ENCODE measurements around the gene RAB20. TPM values are rescaled to one million over a fixed set of nuclear protein-coding genes. Genes with fewer than 3 reads are reported as not detected.

The RAB20 gene
- total and polyA plus RNA-seq, 2 of the 8 experiments (the other 6 are each of a cell fraction or from before 2014, with no cell fraction given), result 14.8 to 27.9 TPM

DNA sequence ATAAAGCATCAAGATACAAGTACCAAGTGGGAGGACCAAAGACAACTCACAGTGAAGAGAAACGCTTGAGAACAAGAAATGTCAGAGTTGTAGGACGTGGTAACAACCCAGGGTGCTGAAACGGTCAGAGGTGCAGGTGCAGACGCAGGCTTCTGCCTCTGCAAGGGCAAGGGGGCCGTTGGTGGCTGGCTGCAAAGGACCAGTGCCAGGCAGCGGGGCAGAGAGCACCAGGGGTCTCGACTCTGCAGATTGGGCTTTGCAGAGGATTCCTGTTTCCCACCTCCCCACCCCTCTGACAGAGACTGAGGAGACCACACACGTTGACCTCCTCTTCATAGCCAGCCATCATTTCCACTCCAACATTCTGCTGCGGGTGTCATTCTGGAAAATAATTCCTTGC lies 38.3 kb downstream of the RAB20 start:
- Histone ChIP-seq H4K5ac (ENCODE audit: insufficient read length, low read depth, low read length) (no peak overlapping the region), H3K56ac (replicated peaks; ENCODE audit: insufficient read length, low read depth, low read length) (no peak overlapping the region), H3K79me2 (ENCODE audit: control insufficient read depth in 1 of 2, insufficient read depth in 2 of 2, low read length in 2 of 2) (peaks cover 0 to 8% of the 10 kb centered on the region in 2 experiments; a peak in 1 of 4 replicates), H3K4me1 (replicated peaks in 1 of 4; ENCODE audit: control insufficient read depth in 3 of 4, insufficient read depth in 4 of 4, low read length in 3 of 4) (peaks cover 2 to 16% (median 6%) of the 10 kb centered on the region in 4 experiments; a peak in 4 of 7 replicates), H3K18ac (ENCODE audit: extremely low read depth, low read length) (no peak overlapping the region), H3K36me3 (ENCODE audit: control insufficient read depth in 2 of 4, insufficient read depth in 4 of 4, low read length in 3 of 4) (no peaks in the 10 kb centered on the region), H3K27me3 (replicated peaks in 1 of 4; ENCODE audit: control insufficient read depth in 3 of 4, extremely low read depth in 1 of 4, insufficient read depth in 3 of 4, low read length in 3 of 4) (no peaks in the 10 kb centered on the region), H4K8ac (ENCODE audit: extremely low read depth, insufficient read depth, low read length) (no peak overlapping the region), H3K9me3 (ENCODE audit: insufficient read depth in 2 of 2, low read depth in 1 of 2, low read length in 1 of 2) (no peaks in the 10 kb centered on the region), H2BK120ac (replicated peaks; ENCODE audit: low read depth, low read length) (no peak overlapping the region), H2BK15ac (ENCODE audit: low read length) (no peak overlapping the region), H3K79me1 (ENCODE audit: low read depth, low read length) (peaks cover 6% of the 10 kb centered on the region; the same call in 1 of the 2 replicates), H2BK5ac (ENCODE audit: low read depth, low read length) (no peak overlapping the region), H4K91ac (replicated peaks; ENCODE audit: insufficient read length, low read length) (no peak overlapping the region), H2AFZ (ENCODE audit: low read length) (no peak overlapping the region), H3K4me2 (ENCODE audit: insufficient read depth in 1 of 2, low read depth in 2 of 2, low read length in 2 of 2) (no peak overlapping the region), H2BK20ac (ENCODE audit: low read length) (no peak overlapping the region), H2BK12ac (ENCODE audit: low read depth, low read length) (no peak overlapping the region), H3K23me2 (ENCODE audit: low read depth, low read length) (no peaks in the 10 kb centered on the region; the same call in 1 of the 2 replicates), H3K4ac (replicated peaks; ENCODE audit: insufficient read length, low read depth, low read length) (no peak overlapping the region), H3K23ac (ENCODE audit: insufficient read length) (no peak overlapping the region), H3K27ac (ENCODE audit: low read depth, low read length) (no peak overlapping the region), H3K9ac (replicated peaks in 1 of 4; ENCODE audit: extremely low read depth in 1 of 4, low read depth in 3 of 4, low read length in 3 of 4) (no peak overlapping the region), H4K20me1 (replicated peaks in 1 of 2; ENCODE audit: control insufficient read depth in 1 of 2, insufficient read depth in 2 of 2, low read length in 2 of 2) (peaks cover 1 to 2% of the 10 kb centered on the region in 2 experiments), H3K14ac (ENCODE audit: insufficient read length) (no peak overlapping the region), H3K4me3 (ENCODE audit: extremely low read depth in 1 of 4, insufficient read depth in 2 of 4, low read depth in 3 of 4, low read length in 4 of 4) (no peak overlapping the region), H2AK5ac (ENCODE audit: low read depth, low read length) (no peak overlapping the region)
- no peak for FAIRE-seq
- DNase-seq (ENCODE audit: low read depth in 1 of 2, low spot score in 2 of 2), result no peak
- no peak for TF ChIP-seq TEAD4 (IDR thresholded peaks at IDR 0.05; ENCODE audit: low read depth, low read length)
- TF ChIP-seq CHD1 (IDR thresholded peaks at IDR 0.05; ENCODE audit: low read depth, low read length), result no peak
- ChIA-PET CTCF (ENCODE audit: partially characterized antibody) (no interaction called here), POLR2A (ENCODE audit: partially characterized antibody) (no interaction called here)
- WGBS, 2 experiments (ENCODE audit: extremely low coverage in 1 of 2, insufficient coverage in 1 of 2, insufficient read length in 1 of 2, insufficient replicate concordance in 2 of 2, low coverage in 1 of 2, low lambda C conversion rate in 2 of 2, missing lambda C conversion rate in 1 of 2), result 86% methylated on average over 9 of the region's 9 CpGs; no CpG with 5 or more reads in 1 of the 2 experiments
